WERI-Rb-1 (cell line): ENCODE measurements around the gene MFSD12.

Experiments
- DNase-seq: peaks from one replicate; pipeline ENCODE4 v3.0.0-alpha.2; 2020
- H3K27ac ChIP-seq: fragments of 250-450 bp; sonication (Bioruptor Pico); 2 replicates; pipeline ENCODE4 v1.5.1; 2020; ENCODE audit warnings: mild to moderate bottlenecking, moderate library complexity
- H3K27me3 ChIP-seq: fragments of 250-450 bp; sonication (Bioruptor Pico); 2 replicates; pipeline ENCODE4 v1.5.1; 2021; ENCODE audit warnings: mild to moderate bottlenecking, low read depth, moderate library complexity; ENCODE audit not compliant: insufficient read depth, severe bottlenecking
- H3K36me3 ChIP-seq: fragments of 250-450 bp; sonication (Bioruptor Pico); 2 replicates; pipeline ENCODE4 v1.5.1; 2020; ENCODE audit warnings: mild to moderate bottlenecking, moderate library complexity
- H3K4me3 ChIP-seq: 2 replicates; pipeline ENCODE4 v1.5.1; 2011; ENCODE audit warnings: low read depth, mild to moderate bottlenecking, control low read depth, low read length
- H3K9me3 ChIP-seq: fragments of 250-450 bp; sonication (Bioruptor Pico); 2 replicates; pipeline ENCODE4 v1.5.1; 2021; ENCODE audit warnings: mild to moderate bottlenecking, moderate library complexity; ENCODE audit not compliant: severe bottlenecking
- TF ChIP-seq, protein P1 (sequence below): IDR thresholded peaks from 2 replicates; pipeline ENCODE4 v1.5.1; 2011; ENCODE audit warnings: low read depth, mild to moderate bottlenecking, control low read depth, inconsistent platforms, low read length

The MFSD12 gene

DNA sequence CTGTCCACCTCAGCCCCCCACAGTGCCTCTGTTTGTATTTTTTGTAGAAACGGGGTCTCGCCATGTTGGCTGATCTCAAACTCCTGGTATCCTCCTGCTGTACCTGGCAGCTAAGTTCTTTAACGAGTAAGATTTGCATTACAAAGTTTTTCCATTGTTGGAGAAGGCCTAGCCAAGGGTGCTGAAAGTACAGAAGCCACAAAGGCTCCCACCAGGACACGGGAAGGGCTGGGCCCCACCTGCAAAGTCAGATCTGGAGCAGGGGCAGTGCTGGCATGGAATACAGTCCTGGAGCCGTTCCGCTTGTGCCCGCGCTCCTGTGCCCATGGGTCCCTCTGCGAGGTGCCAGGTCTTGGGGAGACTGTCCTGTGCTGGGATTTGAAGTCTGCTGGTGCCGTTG is 39.1 kb downstream of the MFSD12 start:
- TF ChIP-seq, protein P1, sequence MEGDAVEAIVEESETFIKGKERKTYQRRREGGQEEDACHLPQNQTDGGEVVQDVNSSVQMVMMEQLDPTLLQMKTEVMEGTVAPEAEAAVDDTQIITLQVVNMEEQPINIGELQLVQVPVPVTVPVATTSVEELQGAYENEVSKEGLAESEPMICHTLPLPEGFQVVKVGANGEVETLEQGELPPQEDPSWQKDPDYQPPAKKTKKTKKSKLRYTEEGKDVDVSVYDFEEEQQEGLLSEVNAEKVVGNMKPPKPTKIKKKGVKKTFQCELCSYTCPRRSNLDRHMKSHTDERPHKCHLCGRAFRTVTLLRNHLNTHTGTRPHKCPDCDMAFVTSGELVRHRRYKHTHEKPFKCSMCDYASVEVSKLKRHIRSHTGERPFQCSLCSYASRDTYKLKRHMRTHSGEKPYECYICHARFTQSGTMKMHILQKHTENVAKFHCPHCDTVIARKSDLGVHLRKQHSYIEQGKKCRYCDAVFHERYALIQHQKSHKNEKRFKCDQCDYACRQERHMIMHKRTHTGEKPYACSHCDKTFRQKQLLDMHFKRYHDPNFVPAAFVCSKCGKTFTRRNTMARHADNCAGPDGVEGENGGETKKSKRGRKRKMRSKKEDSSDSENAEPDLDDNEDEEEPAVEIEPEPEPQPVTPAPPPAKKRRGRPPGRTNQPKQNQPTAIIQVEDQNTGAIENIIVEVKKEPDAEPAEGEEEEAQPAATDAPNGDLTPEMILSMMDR, result no peak
- DNase-seq, result no peak

DNA sequence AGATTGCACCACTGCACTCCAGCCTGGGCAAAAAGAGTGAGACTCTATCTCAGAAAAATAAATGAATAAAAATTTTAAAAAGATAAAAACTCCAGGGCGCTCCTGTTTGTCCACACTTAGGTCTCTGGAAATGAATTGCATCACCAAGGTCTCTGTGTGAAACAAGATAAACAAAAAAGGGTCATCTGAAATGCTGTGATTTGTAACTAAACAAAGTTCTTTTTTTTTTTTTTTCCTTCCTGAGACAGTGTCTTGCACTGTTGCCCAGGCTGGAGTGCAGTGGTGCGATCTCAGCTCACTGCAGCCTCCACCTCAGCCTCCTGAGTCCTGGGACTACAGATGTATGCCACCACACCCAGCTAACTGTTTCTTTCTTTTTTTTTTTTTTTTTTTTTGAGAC is 39.7 kb downstream of the MFSD12 start:
- TF ChIP-seq, protein P1, result no peak
- H3K4me3 ChIP-seq, result no peak overlapping the region
- no peaks in the 10 kb centered on the region for H3K27me3 ChIP-seq
- DNase-seq, result no peak
- H3K9me3 ChIP-seq, result no peaks in the 10 kb centered on the region
- H3K36me3 ChIP-seq, result peaks cover 15% of the 10 kb centered on the region
- no peak overlapping the region for H3K27ac ChIP-seq

More for the DNA sequence above, 39.1 kb downstream of the MFSD12 start:
- Histone ChIP-seq H3K27ac (no peak overlapping the region), H3K27me3 (no peaks in the 10 kb centered on the region), H3K9me3 (no peaks in the 10 kb centered on the region), H3K4me3 (no peak overlapping the region), H3K36me3 (peaks cover 18% of the 10 kb centered on the region)

DNA sequence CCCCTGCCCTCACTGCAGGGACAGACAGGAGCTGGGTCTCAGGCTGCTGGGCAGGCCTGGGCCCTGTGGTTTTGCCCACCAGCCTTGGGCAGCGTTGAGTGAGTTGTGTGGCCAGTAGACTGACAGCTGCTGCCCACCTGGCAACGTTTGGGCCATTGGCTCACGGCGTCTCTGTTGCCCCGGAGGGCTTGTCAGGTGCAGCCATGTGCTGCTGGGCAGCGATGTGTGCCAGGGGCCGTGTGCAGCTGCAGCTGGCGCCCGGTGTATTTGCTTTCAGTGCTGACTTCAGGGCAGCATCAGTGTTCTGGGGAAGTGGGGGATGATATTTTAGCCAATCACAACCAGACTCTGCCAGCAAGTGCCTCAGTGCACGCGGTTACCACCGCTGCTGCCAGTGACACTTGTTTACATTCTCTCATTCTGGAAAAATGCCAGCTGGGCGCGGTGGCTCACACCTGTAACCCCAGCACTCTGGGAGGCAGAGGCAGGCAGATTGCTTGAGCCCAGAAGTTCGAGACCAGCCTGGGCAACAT is 40.6 kb downstream of the MFSD12 start:
- no peaks in the 10 kb centered on the region for H3K9me3 ChIP-seq
- DNase-seq, result no peak
- no peak overlapping the region for H3K4me3 ChIP-seq
- peaks cover 19% of the 10 kb centered on the region for H3K36me3 ChIP-seq
- H3K27me3 ChIP-seq, result no peaks in the 10 kb centered on the region
- no peak overlapping the region for H3K27ac ChIP-seq
- TF ChIP-seq, protein P1, result no peak

DNA sequence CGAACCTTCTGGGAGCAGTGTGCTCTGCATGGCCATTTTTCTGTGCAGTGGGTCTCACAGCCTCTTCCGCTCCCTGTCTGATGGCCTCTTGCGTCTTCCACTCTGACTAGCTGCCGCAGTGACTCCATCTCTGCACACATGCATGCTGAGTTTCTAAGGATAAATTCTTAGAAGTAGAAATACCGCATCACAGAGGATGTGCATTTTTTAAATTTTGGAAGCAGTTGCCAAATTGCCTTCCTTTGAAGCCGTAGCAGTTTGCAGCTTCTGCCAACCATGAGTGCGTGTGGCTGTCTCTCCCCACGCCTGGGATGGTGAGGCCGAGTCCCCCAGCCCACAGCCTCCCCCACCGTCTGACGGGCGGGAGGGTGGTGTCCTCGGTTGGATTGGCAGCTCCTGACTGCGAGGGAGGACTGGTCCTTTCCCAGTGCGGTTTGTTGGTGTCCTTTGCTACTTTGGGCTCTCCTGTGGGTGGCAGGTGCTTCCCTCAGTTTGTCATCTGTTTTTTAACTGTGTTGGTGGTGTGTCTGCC is 41.4 kb downstream of the MFSD12 start:
- Histone ChIP-seq H3K27ac (no peak overlapping the region), H3K9me3 (no peaks in the 10 kb centered on the region), H3K27me3 (no peaks in the 10 kb centered on the region), H3K36me3 (peaks cover 23% of the 10 kb centered on the region), H3K4me3 (no peak overlapping the region)
- TF ChIP-seq, protein P1, result no peak
- no peak for DNase-seq

DNA sequence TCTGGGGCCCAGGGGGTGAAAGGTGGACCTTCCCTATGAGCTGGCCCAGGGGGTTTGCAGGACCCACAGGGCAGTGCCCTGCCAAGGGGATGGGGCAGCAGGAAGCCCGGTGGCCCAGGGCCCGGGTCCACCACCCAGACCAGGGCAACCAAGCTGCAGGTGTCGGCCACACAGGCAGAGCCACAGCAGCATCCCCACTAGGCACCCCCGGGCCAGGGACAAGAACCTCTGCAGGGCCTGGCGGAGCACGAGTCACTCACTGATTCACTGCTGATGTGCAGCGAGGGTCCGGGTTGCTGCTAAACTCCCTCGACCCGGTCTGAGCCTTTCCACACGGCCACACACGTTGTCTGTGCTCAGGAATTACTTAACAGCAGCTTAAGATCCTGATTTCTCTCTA is 42.5 kb downstream of the MFSD12 start:
- TF ChIP-seq, protein P1, result no peak
- Histone ChIP-seq H3K36me3 (peaks cover 28% of the 10 kb centered on the region), H3K4me3 (no peak overlapping the region), H3K27ac (no peak overlapping the region), H3K27me3 (no peaks in the 10 kb centered on the region), H3K9me3 (no peaks in the 10 kb centered on the region)
- no peak for DNase-seq
